Activated CD8-positive, alpha-beta T cell treated with anti-CD3 and anti-CD28 coated beads for 36 hours (primary cell): ENCODE results near the gene GRN. TPM values are rescaled to one million over a fixed set of nuclear protein-coding genes. Genes with fewer than 3 reads are reported as not detected.

Source experiments
- ATAC-seq: fragments of 200-7000 bp; cut with Tn5 transposase; one replicate; pipeline ENCODE4 v1.10.0; 2021; ENCODE audit warnings: mild to moderate bottlenecking, moderate library complexity
- CTCF ChIA-PET: fragments of 350-600 bp; sonication (Branson Sonifier 250); formaldehyde crosslinking; loops from one replicate; lab custom pipeline; 2021; ENCODE audit warnings: antibody characterized with exemption; lab: Charles Lee
- POLR2A ChIA-PET: fragments of 350-600 bp; sonication (Branson Sonifier 250); formaldehyde crosslinking; loops from one replicate; lab custom pipeline; 2021; ENCODE audit warnings: antibody characterized with exemption; lab: Charles Lee
- DNase-seq: peaks from one replicate; pipeline ENCODE4 v3.0.0-alpha.2; 2020
- H3K27ac Mint-ChIP-seq: one replicate; pipeline ENCODE4 v1.8.0; 2021; ENCODE audit warnings: mild to moderate bottlenecking, mixed read lengths
- H3K27me3 Mint-ChIP-seq: one replicate; pipeline ENCODE4 v1.8.0; 2021; ENCODE audit warnings: mixed read lengths
- H3K36me3 Mint-ChIP-seq: one replicate; pipeline ENCODE4 v1.8.0; 2021; ENCODE audit warnings: low read depth, mixed read lengths
- H3K4me1 Mint-ChIP-seq: one replicate; pipeline ENCODE4 v1.8.0; 2021; ENCODE audit warnings: low read depth, mixed read lengths
- H3K4me3 Mint-ChIP-seq: one replicate; pipeline ENCODE4 v1.8.0; 2021; ENCODE audit warnings: mild to moderate bottlenecking, moderate library complexity, mixed read lengths
- H3K9me3 Mint-ChIP-seq: one replicate; pipeline ENCODE4 v1.8.0; 2021; ENCODE audit warnings: mixed read lengths
- intact Hi-C: fragments of 100-400 bp; cut with micrococcal nuclease; formaldehyde crosslinking; loops from one replicate; pipeline ENCODE4 v1.10.0; 2022
- total RNA-seq, 2 experiments: library from RNA; stranded (reverse); gene quantifications; one replicate each; pipeline ENCODE4 v1.2.3, GENCODE V29; 2021
- TF ChIP-seq, protein P1 (sequence below): fragments of 200-600 bp; IDR thresholded peaks from one replicate; pipeline ENCODE4 v1.8.0; 2022; ENCODE audit warnings: antibody characterized with exemption, mild to moderate bottlenecking

Gene GRN
- total RNA-seq: 10 to 100 TPM; 34.8 to 35.5 TPM

DNA sequence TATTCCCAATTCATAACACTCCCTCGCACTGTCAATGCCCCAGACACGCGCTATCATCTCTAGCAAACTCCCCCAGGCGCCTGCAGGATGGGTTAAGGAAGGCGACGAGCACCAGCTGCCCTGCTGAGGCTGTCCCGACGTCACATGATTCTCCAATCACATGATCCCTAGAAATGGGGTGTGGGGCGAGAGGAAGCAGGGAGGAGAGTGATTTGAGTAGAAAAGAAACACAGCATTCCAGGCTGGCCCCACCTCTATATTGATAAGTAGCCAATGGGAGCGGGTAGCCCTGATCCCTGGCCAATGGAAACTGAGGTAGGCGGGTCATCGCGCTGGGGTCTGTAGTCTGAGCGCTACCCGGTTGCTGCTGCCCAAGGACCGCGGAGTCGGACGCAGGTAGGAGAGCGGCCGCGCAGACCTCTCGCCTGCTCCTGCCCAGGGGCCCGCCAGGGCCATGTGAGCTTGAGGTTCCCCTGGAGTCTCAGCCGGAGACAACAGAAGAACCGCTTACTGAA lies at the start of gene GRN:
Gene GRN, plus strand, starts transcription at position 364 of the 515 bp plus-strand sequence. CDS start 3,863 bp downstream, outside the sequence.
- H3K4me3 Mint-ChIP-seq: peak within 1 kb of the TSS; percentile 93
- peaks cover 19% of the 10 kb centered on the region for H3K4me1 Mint-ChIP-seq
- TF ChIP-seq, protein P1, sequence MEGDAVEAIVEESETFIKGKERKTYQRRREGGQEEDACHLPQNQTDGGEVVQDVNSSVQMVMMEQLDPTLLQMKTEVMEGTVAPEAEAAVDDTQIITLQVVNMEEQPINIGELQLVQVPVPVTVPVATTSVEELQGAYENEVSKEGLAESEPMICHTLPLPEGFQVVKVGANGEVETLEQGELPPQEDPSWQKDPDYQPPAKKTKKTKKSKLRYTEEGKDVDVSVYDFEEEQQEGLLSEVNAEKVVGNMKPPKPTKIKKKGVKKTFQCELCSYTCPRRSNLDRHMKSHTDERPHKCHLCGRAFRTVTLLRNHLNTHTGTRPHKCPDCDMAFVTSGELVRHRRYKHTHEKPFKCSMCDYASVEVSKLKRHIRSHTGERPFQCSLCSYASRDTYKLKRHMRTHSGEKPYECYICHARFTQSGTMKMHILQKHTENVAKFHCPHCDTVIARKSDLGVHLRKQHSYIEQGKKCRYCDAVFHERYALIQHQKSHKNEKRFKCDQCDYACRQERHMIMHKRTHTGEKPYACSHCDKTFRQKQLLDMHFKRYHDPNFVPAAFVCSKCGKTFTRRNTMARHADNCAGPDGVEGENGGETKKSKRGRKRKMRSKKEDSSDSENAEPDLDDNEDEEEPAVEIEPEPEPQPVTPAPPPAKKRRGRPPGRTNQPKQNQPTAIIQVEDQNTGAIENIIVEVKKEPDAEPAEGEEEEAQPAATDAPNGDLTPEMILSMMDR: no peak
- intact Hi-C loops: loop anchor here (5.0 kb wide), 1 partner anchor 143 kb away; no protein-coding TSS in a partner anchor
- no peaks in the 10 kb centered on the region for H3K27me3 Mint-ChIP-seq
- peak within 1 kb of the TSS; percentile 81 for H3K27ac Mint-ChIP-seq
- no peaks in the 10 kb centered on the region for H3K36me3 Mint-ChIP-seq
- peak; percentile 95 for DNase-seq
- ChIA-PET CTCF (interaction anchor here (0.7 to 5.6 kb wide), 36 partner anchors 8 to 444 kb away, joined by 3 to 59 read pairs (median 4); partner anchors contain the start of genes ATXN7L3, FAM171A2 and TMUB2), POLR2A (interaction anchor here (0.6 to 1.5 kb wide), 10 partner anchors 13 to 1602 kb away, joined by 3 to 5 read pairs (median 4); no protein-coding TSS in a partner anchor)
- no peaks in the 10 kb centered on the region for H3K9me3 Mint-ChIP-seq
- ATAC-seq: peak; percentile 99

DNA sequence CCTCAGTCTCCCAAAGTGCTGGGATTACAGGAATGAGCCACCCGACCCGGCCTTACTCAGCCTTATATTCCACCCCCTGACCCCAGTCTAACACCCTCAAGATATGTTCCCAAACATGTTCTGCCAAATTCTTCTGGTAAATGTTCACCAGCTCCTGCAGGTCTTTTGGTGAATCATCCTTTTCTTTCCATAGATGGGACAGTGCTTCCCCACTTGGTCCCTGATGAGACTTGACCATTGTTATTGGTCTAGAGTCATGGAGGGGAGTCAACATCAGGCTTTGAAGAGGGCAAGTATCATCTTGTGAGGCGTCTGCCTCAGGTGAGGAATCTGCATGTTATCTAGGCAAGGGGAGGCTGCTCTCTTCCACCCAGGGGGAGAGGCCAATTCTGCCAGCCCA lies 47.1 kb upstream of the GRN start:
- peaks cover 2% of the 10 kb centered on the region for H3K4me1 Mint-ChIP-seq
- ATAC-seq (no peak), DNase-seq (no peak)
- ChIA-PET CTCF (no interaction called here), POLR2A (no interaction called here)
- TF ChIP-seq, protein P1: no peak
- intact Hi-C loops: no loop called here
- H3K9me3 Mint-ChIP-seq: no peaks in the 10 kb centered on the region
- H3K36me3 Mint-ChIP-seq: no peaks in the 10 kb centered on the region
- peaks cover 10% of the 10 kb centered on the region for H3K27me3 Mint-ChIP-seq
- H3K4me3 Mint-ChIP-seq: no peak overlapping the region
- no peak overlapping the region for H3K27ac Mint-ChIP-seq

DNA sequence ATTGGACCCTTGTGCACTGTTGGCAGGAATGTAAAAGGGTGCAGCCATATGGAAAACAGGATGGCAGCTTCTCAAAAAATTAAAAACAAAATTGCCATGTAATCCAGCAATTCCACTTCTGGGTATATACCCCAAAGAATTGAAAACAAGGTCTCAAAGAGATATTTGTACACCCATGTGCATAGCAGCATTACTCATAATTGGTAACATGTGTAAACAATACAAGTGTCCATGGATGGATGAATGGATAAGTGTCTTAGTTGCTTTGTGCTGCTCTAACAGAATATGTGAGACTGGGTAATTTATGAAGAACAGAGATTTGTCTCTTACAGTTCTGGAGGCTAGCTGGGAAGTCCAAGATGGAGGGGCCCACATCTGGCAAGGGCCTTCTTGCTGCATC lies 40.5 kb upstream of the GRN start:
- Mint-ChIP-seq H3K9me3 (no peaks in the 10 kb centered on the region), H3K4me3 (no peak overlapping the region), H3K27me3 (peaks cover 25% of the 10 kb centered on the region), H3K27ac (no peak overlapping the region), H3K36me3 (no peaks in the 10 kb centered on the region), H3K4me1 (peaks cover 8% of the 10 kb centered on the region)
- intact Hi-C loops: no loop called here
- POLR2A ChIA-PET: no interaction called here
- no peak for DNase-seq
- TF ChIP-seq, protein P1: no peak
- no peak for ATAC-seq
- CTCF ChIA-PET: interaction anchor here (1.0 kb wide), 1 partner anchor 41 kb away, joined by 4 read pairs; the partner anchor contains the start of gene GRN

DNA sequence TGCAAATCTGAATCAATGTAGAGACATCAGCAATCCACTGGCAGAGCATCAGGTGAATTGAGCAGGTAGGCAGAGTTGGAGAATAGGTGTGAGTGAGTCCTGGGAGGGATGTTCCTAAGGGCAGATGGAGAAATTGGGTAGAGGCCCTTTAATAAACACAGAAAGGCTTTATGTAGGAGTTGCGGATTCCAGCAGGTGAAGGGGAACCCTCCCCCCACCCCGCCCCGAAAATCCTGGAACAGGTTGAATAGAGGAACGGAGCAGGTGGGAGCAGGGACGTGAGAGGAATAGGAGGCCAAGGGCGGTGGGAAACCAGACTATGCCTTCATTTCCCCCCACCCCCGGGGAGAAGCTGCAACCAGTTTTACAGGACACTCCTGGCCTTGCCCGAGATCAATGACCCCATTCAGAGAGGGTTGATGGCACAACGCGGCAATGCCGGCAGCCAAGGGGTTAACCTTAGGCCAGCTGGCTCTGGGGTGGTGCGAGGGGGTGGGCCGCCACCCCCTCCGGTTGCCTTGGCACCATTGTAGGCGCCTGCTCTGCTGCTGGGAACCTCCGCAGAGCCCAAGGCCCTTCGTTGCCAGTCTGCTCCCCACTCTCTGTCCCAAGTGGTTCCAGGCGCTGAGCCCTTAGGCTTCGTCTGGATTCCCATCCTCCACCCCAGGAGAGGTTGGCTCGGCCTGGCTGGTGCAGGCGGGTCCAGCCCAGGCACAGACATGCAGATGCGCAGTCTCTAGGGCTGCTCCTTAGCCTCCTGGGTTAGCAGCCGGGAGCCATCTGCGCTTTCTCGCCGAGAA lies 37.5 kb upstream of the GRN start:
- peak overlapping the region; percentile 18 for H3K4me3 Mint-ChIP-seq

More for the DNA sequence above, 37.5 kb upstream of the GRN start:
- Mint-ChIP-seq H3K4me1 (peaks cover 9% of the 10 kb centered on the region), H3K9me3 (no peaks in the 10 kb centered on the region), H3K27me3 (peaks cover 19% of the 10 kb centered on the region), H3K36me3 (no peaks in the 10 kb centered on the region), H3K27ac (no peak overlapping the region)
- ChIA-PET CTCF (interaction anchor here (0.8 kb wide), 1 partner anchor 9 kb away, joined by 4 read pairs; no protein-coding TSS in a partner anchor), POLR2A (interaction anchor here (1.0 to 1.2 kb wide), 2 partner anchors 9 to 24 kb away, joined by 3 read pairs; no protein-coding TSS in a partner anchor)
- intact Hi-C loops: no loop called here
- DNase-seq: no peak
- TF ChIP-seq, protein P1: no peak
- peak; percentile 27 for ATAC-seq
